Liver (tissue), 3 donors: ENCODE data around the gene BRIP1.

Source experiments
- FOXA1 ChIP-seq: IDR thresholded peaks from 2 replicates; pipeline ENCODE4 v1.6.1; 2016; ENCODE audit warnings: antibody characterized with exemption
- GABPA ChIP-seq, 2 donors: IDR thresholded peaks in 1 of 2; conservative IDR thresholded peaks in 1 of 2; 2 replicates each; pipeline ENCODE4 v1.6.1; 2016; ENCODE audit warnings: antibody characterized with exemption in 2 of 2, mild to moderate bottlenecking in 1 of 2, moderate library complexity in 1 of 2
- JUND ChIP-seq, 2 donors: IDR thresholded peaks; 2 replicates each; pipeline ENCODE4 v1.6.1; 2016; ENCODE audit warnings: antibody characterized with exemption in 2 of 2
- NR2F2 ChIP-seq: IDR thresholded peaks from 2 replicates; pipeline ENCODE4 v1.6.1; 2016; ENCODE audit warnings: antibody characterized with exemption
- RAD21 ChIP-seq, 2 donors: IDR thresholded peaks; 2 replicates each; pipeline ENCODE4 v1.6.1; 2016; ENCODE audit warnings: antibody characterized with exemption in 2 of 2, mild to moderate bottlenecking in 2 of 2
- SP1 ChIP-seq: IDR thresholded peaks from 2 replicates; pipeline ENCODE4 v1.6.1; 2018; ENCODE audit warnings: antibody characterized with exemption, mild to moderate bottlenecking
- TAF1 ChIP-seq: conservative IDR thresholded peaks from 2 replicates; pipeline ENCODE4 v1.6.1; 2016; ENCODE audit warnings: antibody characterized with exemption, mild to moderate bottlenecking
- TF ChIP-seq, protein P1 (sequence below): fragments of 150-350 bp; IDR thresholded peaks from 2 replicates; pipeline ENCODE4 v1.5.1; 2017; ENCODE audit warnings: improper control_type of control experiment, low read depth, low read length; ENCODE audit not compliant: missing input control
- TF ChIP-seq, protein P2 (sequence below): IDR thresholded peaks from 2 replicates; pipeline ENCODE4 v1.6.1; 2016; ENCODE audit warnings: antibody characterized with exemption
- TF ChIP-seq, protein P3 (sequence below): IDR thresholded peaks from 2 replicates; pipeline ENCODE4 v1.6.1; 2016; ENCODE audit warnings: antibody characterized with exemption, mild to moderate bottlenecking
- TF ChIP-seq, protein P4 (sequence below): IDR thresholded peaks from 2 replicates; pipeline ENCODE4 v1.6.1; 2016; ENCODE audit warnings: antibody characterized with exemption
- donor health status: healthy.
- donor health status: healthy.

DNA sequence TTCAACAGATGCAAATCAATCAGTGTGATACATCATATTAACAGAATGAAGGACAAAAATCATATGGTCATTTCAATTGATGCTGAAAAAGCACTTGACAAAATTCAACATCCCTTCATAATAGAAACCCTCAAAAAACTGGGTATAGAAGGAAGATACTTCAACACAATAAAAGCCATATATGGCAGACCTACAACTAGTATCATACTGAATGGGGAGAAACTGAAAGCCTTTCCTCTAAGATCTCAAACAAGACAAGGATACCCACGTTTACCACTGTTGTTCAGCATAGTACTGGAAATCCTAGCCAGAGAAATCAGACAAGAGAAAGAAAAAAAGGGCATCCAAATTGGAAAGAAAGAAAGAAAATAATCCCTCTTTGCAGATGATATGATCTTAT lies 225.2 kb downstream of the BRIP1 start:
- TF ChIP-seq, protein P1, sequence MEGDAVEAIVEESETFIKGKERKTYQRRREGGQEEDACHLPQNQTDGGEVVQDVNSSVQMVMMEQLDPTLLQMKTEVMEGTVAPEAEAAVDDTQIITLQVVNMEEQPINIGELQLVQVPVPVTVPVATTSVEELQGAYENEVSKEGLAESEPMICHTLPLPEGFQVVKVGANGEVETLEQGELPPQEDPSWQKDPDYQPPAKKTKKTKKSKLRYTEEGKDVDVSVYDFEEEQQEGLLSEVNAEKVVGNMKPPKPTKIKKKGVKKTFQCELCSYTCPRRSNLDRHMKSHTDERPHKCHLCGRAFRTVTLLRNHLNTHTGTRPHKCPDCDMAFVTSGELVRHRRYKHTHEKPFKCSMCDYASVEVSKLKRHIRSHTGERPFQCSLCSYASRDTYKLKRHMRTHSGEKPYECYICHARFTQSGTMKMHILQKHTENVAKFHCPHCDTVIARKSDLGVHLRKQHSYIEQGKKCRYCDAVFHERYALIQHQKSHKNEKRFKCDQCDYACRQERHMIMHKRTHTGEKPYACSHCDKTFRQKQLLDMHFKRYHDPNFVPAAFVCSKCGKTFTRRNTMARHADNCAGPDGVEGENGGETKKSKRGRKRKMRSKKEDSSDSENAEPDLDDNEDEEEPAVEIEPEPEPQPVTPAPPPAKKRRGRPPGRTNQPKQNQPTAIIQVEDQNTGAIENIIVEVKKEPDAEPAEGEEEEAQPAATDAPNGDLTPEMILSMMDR: no peak
- TF ChIP-seq, protein P2, sequence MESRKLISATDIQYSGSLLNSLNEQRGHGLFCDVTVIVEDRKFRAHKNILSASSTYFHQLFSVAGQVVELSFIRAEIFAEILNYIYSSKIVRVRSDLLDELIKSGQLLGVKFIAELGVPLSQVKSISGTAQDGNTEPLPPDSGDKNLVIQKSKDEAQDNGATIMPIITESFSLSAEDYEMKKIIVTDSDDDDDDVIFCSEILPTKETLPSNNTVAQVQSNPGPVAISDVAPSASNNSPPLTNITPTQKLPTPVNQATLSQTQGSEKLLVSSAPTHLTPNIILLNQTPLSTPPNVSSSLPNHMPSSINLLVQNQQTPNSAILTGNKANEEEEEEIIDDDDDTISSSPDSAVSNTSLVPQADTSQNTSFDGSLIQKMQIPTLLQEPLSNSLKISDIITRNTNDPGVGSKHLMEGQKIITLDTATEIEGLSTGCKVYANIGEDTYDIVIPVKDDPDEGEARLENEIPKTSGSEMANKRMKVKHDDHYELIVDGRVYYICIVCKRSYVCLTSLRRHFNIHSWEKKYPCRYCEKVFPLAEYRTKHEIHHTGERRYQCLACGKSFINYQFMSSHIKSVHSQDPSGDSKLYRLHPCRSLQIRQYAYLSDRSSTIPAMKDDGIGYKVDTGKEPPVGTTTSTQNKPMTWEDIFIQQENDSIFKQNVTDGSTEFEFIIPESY: no peak
- TF ChIP-seq NR2F2: no peak
- TF ChIP-seq, protein P3, sequence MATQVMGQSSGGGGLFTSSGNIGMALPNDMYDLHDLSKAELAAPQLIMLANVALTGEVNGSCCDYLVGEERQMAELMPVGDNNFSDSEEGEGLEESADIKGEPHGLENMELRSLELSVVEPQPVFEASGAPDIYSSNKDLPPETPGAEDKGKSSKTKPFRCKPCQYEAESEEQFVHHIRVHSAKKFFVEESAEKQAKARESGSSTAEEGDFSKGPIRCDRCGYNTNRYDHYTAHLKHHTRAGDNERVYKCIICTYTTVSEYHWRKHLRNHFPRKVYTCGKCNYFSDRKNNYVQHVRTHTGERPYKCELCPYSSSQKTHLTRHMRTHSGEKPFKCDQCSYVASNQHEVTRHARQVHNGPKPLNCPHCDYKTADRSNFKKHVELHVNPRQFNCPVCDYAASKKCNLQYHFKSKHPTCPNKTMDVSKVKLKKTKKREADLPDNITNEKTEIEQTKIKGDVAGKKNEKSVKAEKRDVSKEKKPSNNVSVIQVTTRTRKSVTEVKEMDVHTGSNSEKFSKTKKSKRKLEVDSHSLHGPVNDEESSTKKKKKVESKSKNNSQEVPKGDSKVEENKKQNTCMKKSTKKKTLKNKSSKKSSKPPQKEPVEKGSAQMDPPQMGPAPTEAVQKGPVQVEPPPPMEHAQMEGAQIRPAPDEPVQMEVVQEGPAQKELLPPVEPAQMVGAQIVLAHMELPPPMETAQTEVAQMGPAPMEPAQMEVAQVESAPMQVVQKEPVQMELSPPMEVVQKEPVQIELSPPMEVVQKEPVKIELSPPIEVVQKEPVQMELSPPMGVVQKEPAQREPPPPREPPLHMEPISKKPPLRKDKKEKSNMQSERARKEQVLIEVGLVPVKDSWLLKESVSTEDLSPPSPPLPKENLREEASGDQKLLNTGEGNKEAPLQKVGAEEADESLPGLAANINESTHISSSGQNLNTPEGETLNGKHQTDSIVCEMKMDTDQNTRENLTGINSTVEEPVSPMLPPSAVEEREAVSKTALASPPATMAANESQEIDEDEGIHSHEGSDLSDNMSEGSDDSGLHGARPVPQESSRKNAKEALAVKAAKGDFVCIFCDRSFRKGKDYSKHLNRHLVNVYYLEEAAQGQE: no peak
- TF ChIP-seq, protein P4, sequence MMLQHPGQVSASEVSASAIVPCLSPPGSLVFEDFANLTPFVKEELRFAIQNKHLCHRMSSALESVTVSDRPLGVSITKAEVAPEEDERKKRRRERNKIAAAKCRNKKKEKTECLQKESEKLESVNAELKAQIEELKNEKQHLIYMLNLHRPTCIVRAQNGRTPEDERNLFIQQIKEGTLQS: no peak
- TF ChIP-seq SP1: no peak
- no peak for TF ChIP-seq RAD21 (IDR thresholded peaks at IDR 0.05)
- TF ChIP-seq JUND (IDR thresholded peaks at IDR 0.05): no peak
- TF ChIP-seq GABPA (IDR thresholded peaks at IDR 0.05 in 1 of 2, conservative IDR thresholded peaks at IDR 0.05 in 1 of 2): no peak
- no peak for TF ChIP-seq TAF1
- TF ChIP-seq FOXA1: no peak
